Measurements from ENCODE around the gene BID. TPM values are rescaled to one million over a fixed set of nuclear protein-coding genes. Genes with fewer than 3 reads are reported as not detected.
"Not testable (repeated sequence)": the region's sequence is repeated elsewhere in the genome, so short reads cannot be mapped to it uniquely, and the experiment has no call there.

The BID gene
- total and polyA plus RNA-seq, 4 donors: 13.1 to 179 (median 37.5) TPM

DNA sequence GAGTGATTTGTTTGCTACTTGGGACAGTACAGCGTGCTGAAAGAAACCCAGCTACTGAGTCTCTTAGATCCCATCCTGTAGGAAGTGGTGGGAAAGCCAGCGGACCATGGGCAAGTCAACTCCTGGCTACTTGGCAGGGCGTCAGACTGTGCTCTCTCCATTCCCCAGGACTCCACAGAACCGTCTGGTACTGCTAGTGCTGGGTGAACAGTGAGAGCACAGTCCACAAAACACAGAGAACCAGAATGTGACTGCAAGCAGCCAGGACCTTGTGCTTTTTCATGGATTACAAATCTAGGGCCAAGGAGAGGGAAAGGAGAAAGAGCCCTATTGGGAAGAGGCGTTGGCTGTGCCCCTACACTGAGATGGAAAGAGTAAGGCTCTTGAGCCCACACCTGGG is 10.2 kb downstream of the BID start:
- no peaks in the 10 kb centered on the region for H3K27me3 ChIP-seq (ENCODE audit: control insufficient read depth in 3 of 3, insufficient read depth in 3 of 3, low read length in 2 of 3)
- ATAC-seq (ENCODE audit: insufficient read depth, low FRiP score) (no peak), DNase-seq (no peak)
- no peak overlapping the region for H3K9ac ChIP-seq (ENCODE audit: insufficient read depth in 1 of 2, low read length in 2 of 2)
- no peak overlapping the region for H3K27ac ChIP-seq (ENCODE audit: low read depth in 1 of 2, low read length in 1 of 2)
- TF ChIP-seq, protein P1, sequence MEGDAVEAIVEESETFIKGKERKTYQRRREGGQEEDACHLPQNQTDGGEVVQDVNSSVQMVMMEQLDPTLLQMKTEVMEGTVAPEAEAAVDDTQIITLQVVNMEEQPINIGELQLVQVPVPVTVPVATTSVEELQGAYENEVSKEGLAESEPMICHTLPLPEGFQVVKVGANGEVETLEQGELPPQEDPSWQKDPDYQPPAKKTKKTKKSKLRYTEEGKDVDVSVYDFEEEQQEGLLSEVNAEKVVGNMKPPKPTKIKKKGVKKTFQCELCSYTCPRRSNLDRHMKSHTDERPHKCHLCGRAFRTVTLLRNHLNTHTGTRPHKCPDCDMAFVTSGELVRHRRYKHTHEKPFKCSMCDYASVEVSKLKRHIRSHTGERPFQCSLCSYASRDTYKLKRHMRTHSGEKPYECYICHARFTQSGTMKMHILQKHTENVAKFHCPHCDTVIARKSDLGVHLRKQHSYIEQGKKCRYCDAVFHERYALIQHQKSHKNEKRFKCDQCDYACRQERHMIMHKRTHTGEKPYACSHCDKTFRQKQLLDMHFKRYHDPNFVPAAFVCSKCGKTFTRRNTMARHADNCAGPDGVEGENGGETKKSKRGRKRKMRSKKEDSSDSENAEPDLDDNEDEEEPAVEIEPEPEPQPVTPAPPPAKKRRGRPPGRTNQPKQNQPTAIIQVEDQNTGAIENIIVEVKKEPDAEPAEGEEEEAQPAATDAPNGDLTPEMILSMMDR (IDR thresholded peaks at IDR 0.05; ENCODE audit: control extremely low read depth, extremely low read depth): no peak
- no peaks in the 10 kb centered on the region for H3K4me1 ChIP-seq (ENCODE audit: control insufficient read depth in 5 of 5, insufficient read depth in 5 of 5, low read length in 5 of 5)
- no peaks in the 10 kb centered on the region for H3K9me3 ChIP-seq (ENCODE audit: control insufficient read depth in 4 of 4, insufficient read depth in 3 of 4, low read length in 3 of 4)
- H3K36me3 ChIP-seq (ENCODE audit: control insufficient read depth in 4 of 4, insufficient read depth in 4 of 4, low read length in 4 of 4): no peaks in the 10 kb centered on the region
- no peak overlapping the region for H3K4me3 ChIP-seq
- 85 to 86% methylated on average over 5 of the region's 5 CpGs for WGBS, 2 donors

DNA sequence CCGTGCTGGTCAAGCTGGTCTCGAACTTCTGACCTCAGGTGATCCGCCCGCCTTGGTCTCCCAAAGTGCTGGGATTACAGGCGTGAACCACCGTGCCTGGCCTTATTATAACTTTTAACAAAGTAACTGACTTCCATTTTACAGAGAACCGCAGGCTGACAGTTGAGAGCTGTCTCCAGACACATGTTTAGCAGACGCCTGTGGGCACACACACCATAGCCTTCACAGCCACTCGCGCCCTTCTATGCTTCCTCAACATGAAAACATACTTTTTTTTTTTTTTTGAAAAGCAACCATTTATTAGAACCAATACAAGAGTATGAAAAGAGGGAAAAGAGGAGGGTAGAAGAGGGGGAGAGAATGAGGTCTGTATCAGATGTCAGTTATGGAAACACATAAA is 10.8 kb downstream of the BID start:
- not testable (repeated sequence) for DNase-seq; H3K36me3 ChIP-seq (ENCODE audit: control insufficient read depth in 4 of 4, insufficient read depth in 4 of 4, low read length in 4 of 4); H3K9ac ChIP-seq (ENCODE audit: insufficient read depth in 1 of 2, low read length in 2 of 2); H3K27ac ChIP-seq (ENCODE audit: low read depth in 1 of 2, low read length in 1 of 2); H3K9me3 ChIP-seq (ENCODE audit: control insufficient read depth in 4 of 4, insufficient read depth in 3 of 4, low read length in 3 of 4); H3K27me3 ChIP-seq (ENCODE audit: control insufficient read depth in 3 of 3, insufficient read depth in 3 of 3, low read length in 2 of 3); H3K4me3 ChIP-seq; ATAC-seq (ENCODE audit: insufficient read depth, low FRiP score); H3K4me1 ChIP-seq (ENCODE audit: control insufficient read depth in 5 of 5, insufficient read depth in 5 of 5, low read length in 5 of 5)
- 58 to 79% methylated on average over 10 of the region's 10 CpGs for WGBS, 2 donors

DNA sequence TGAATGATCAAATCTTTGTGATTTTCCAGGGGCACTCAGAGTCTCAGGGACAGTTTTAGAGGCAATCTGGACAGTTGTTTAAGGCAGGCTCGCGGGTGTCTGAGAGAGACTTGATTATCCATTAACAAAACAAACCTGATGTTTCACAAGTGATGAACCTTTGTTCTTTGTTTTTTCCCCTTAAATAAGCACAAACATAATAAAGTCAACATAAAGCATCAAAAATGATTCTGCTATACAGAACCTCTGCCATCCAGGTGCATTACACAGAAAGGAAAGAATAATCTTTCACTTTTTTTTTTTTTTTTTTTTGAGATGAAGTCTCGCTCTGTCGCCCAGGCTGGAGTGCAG is 13.2 kb downstream of the BID start:
- no peaks in the 10 kb centered on the region for H3K36me3 ChIP-seq (ENCODE audit: control insufficient read depth in 4 of 4, insufficient read depth in 4 of 4, low read length in 4 of 4)
- no peak overlapping the region for H3K9ac ChIP-seq (ENCODE audit: insufficient read depth in 1 of 2, low read length in 2 of 2)
- WGBS, 2 donors: 85 to 91% methylated on average over 2 of the region's 4 CpGs
- no peaks in the 10 kb centered on the region for H3K27me3 ChIP-seq (ENCODE audit: control insufficient read depth in 3 of 3, insufficient read depth in 3 of 3, low read length in 2 of 3)
- TF ChIP-seq, protein P1 (IDR thresholded peaks at IDR 0.05; ENCODE audit: control extremely low read depth, extremely low read depth): no peak
- no peak for ATAC-seq (ENCODE audit: insufficient read depth, low FRiP score)
- no peak overlapping the region for H3K4me3 ChIP-seq
- H3K4me1 ChIP-seq (ENCODE audit: control insufficient read depth in 5 of 5, insufficient read depth in 5 of 5, low read length in 5 of 5): peaks cover 0 to 2% (median 0%) of the 10 kb centered on the region in 5 donors
- H3K27ac ChIP-seq (ENCODE audit: low read depth in 1 of 2, low read length in 1 of 2): no peak overlapping the region
- no peak for DNase-seq
- no peaks in the 10 kb centered on the region for H3K9me3 ChIP-seq (ENCODE audit: control insufficient read depth in 4 of 4, insufficient read depth in 3 of 4, low read length in 3 of 4)

GRCh38 chr22:17754233-17754925 is 19.9 kb downstream of the BID start:
- H3K36me3 ChIP-seq (ENCODE audit: control insufficient read depth in 4 of 4, insufficient read depth in 4 of 4, low read length in 4 of 4): peaks cover 0 to 2% (median 0%) of the 10 kb centered on the region in 4 donors
- H3K27ac ChIP-seq (ENCODE audit: low read depth in 1 of 2, low read length in 1 of 2): no peak overlapping the region
- TF ChIP-seq, protein P1 (IDR thresholded peaks at IDR 0.05; ENCODE audit: control extremely low read depth, extremely low read depth): no peak
- H3K4me1 ChIP-seq (ENCODE audit: control insufficient read depth in 5 of 5, insufficient read depth in 5 of 5, low read length in 5 of 5): peaks cover 0 to 2% (median 0%) of the 10 kb centered on the region in 5 donors
- no peak overlapping the region for H3K9ac ChIP-seq (ENCODE audit: insufficient read depth in 1 of 2, low read length in 2 of 2)
- DNase-seq (no peak), ATAC-seq (ENCODE audit: insufficient read depth, low FRiP score) (no peak)
- WGBS, 2 donors: 92 to 94% methylated on average over 14 of the region's 14 CpGs
- no peaks in the 10 kb centered on the region for H3K27me3 ChIP-seq (ENCODE audit: control insufficient read depth in 3 of 3, insufficient read depth in 3 of 3, low read length in 2 of 3)
- no peak overlapping the region for H3K4me3 ChIP-seq
- H3K9me3 ChIP-seq (ENCODE audit: control insufficient read depth in 4 of 4, insufficient read depth in 3 of 4, low read length in 3 of 4): no peaks in the 10 kb centered on the region

All from lung (tissue), 12 donors.